ENCODE measurements around the gene JAK2. TPM values are rescaled to one million over a fixed set of nuclear protein-coding genes. Genes with fewer than 3 reads are reported as not detected.

The JAK2 gene
- total RNA-seq, 2 experiments from 2014 or later = 20.6 to 27.0 TPM

DNA sequence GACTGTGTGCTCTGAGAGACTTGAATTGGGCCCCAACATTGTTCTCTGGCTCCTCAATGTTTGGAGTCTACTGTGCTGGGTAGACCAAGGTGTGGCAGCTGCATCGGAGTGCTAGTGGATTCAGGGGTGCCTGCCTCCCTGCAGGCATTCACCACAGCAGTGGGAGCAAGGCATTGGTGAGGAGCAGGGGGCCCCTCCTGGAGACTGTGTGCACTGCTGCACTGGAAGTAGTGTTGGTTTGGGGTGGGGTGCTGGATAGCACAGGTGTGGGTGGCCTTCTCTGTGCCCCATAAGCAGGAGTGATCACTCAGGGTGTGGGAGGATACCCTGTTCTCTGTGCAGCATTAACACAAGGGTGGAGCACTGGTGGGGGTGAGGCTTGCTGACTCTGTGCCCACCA lies 161.2 kb downstream of the JAK2 start:
- H3K27me3 Mint-ChIP-seq = no peaks in the 10 kb centered on the region
- H3K27ac Mint-ChIP-seq = no peak overlapping the region
- ATAC-seq (no peak), DNase-seq (no peak)
- H3K4me3 Mint-ChIP-seq = no peak overlapping the region
- peaks cover 54% of the 10 kb centered on the region for H3K36me3 Mint-ChIP-seq
- CTCF ChIA-PET = no interaction called here
- H3K9me3 Mint-ChIP-seq (ENCODE audit: low read depth) = peaks cover 3% of the 10 kb centered on the region
- H3K4me1 Mint-ChIP-seq = no peaks in the 10 kb centered on the region

Other genes starting within 250 kb of the JAK2 start
- 10 to 100 TPM; 35.6 to 35.8 TPM for gene AK3, start 244.1 kb upstream of the JAK2 start, total RNA-seq
- gene RCL1, start 192.3 kb upstream of the JAK2 start, total RNA-seq = 10 to 100 TPM; 14.3 to 20.2 TPM
- gene INSL6, start 200.4 kb downstream of the JAK2 start, total RNA-seq = not detected
- gene INSL4, start 246.1 kb downstream of the JAK2 start, total RNA-seq = not detected